ENCODE results near the gene TMEM179. TPM values are rescaled to one million over a fixed set of nuclear protein-coding genes. Genes with fewer than 3 reads are reported as not detected.

TMEM179 gene
- total RNA-seq, 3 donors from 2014 or later, result 0.64 to 8.4 (median 0.82) TPM

DNA sequence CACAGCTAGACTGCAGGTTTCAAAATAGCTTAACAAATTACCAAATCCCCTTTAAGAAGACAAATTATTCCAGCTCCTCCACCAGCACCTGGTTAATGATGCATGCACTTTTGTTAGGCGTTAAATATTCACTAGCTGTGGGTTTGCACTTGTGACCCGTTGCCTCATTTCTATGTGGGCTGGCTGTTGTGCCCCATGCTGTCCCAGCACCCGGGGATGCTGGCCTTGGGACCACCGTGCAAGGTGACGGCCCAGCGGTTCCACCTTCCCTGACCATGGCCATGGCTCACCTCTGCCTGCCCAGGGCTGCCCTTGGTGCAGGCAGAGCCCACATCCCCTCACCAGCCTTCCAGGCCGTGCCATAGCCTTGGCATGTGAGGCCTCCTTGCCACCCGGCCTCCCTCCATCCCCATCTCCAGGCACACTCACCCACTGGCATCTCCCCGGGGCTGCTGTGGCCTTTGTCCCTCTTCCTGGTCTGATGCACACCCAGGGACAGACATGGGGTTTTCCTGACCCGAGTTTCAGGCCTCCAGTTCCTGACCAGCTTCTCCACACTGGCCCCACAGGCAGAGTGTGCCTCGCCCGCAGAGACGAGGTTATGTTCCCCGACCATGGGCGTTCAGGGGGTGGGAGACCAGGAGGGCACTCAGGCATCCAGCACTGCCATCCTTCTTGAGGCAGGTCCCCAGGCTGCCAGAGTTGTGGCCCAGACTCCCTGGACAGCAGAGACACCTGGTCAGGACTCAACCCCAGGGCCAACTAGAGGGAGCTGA, 45.4 kb downstream of the TMEM179 start:
- DNase-seq (peak in 2 of 3 donors; percentile 11 to 50), ATAC-seq (no peak)
- Histone ChIP-seq H3K4me1 (ENCODE audit: low read depth) (no peaks in the 10 kb centered on the region), H3K4me3 (no peak overlapping the region), H3K36me3 (ENCODE audit: low read depth) (no peaks in the 10 kb centered on the region), H3K9me3 (no peaks in the 10 kb centered on the region)
- no peak for TF ChIP-seq CTCF (IDR thresholded peaks at IDR 0.05)
- intact Hi-C loops (cut with DNase I, micrococcal nuclease), result no loop called here

GRCh38 chr14:104558231-104559027, 46.1 kb downstream of the TMEM179 start:
- DNase-seq (peak in 2 of 3 donors; percentile 7 to 16), ATAC-seq (no peak)
- Histone ChIP-seq H3K36me3 (ENCODE audit: low read depth) (no peaks in the 10 kb centered on the region), H3K4me3 (no peak overlapping the region), H3K9me3 (no peaks in the 10 kb centered on the region), H3K4me1 (ENCODE audit: low read depth) (no peaks in the 10 kb centered on the region)
- intact Hi-C loops (cut with DNase I, micrococcal nuclease), result no loop called here
- no peak for TF ChIP-seq CTCF (IDR thresholded peaks at IDR 0.05)

DNA sequence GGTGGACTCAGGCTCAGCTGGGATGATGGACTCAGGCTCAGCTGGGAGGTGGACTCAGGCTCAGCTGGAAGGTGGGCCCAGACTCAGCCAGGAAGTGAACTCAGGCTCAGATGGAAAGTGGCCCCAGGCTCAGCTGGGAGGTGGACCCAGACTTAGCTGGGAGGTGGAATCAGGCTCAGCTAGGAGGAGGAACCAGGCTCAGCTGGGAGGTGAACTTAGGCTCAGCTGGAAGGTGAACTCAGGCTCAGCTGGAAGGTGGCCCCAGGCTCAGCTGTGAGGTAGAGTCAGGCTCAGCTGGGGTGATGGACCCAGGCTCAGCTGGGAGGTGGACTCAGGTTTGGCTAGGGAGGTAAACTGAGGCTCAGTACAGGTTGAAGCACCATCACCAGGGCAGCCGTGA, 46.8 kb downstream of the TMEM179 start:
- Histone ChIP-seq H3K36me3 (ENCODE audit: low read depth) (no peaks in the 10 kb centered on the region), H3K4me1 (ENCODE audit: low read depth) (no peaks in the 10 kb centered on the region), H3K9me3 (no peaks in the 10 kb centered on the region), H3K4me3 (no peak overlapping the region)
- TF ChIP-seq CTCF (IDR thresholded peaks at IDR 0.05), result no peak
- intact Hi-C loops (cut with DNase I, micrococcal nuclease), result no loop called here
- ATAC-seq, result no peak
- DNase-seq, result peak in 2 of 3 donors; percentile 8 to 27

DNA sequence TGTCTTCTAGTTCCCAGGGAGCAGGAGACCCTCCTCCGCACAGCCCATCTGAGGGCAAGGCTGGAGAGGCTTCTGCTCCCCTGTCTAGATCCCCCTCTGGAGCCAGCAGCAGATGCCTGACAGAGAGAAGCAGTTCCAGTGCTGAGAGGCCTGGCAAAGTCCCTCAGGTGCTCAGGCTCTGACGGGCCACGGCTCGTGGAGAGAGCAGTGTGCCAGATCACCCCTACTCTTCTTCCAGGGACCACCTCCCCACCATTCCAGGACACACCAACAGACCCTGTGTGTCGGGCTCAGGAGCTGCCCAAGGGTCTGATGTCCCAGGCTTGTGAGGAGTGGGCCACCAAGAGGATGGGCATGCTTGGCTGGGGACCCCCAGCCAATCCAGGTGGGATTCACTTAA, 47.5 kb downstream of the TMEM179 start:
- H3K4me3 ChIP-seq, result no peak overlapping the region
- no peaks in the 10 kb centered on the region for H3K4me1 ChIP-seq (ENCODE audit: low read depth)
- intact Hi-C loops (cut with DNase I, micrococcal nuclease), result no loop called here
- H3K36me3 ChIP-seq (ENCODE audit: low read depth), result no peaks in the 10 kb centered on the region
- ATAC-seq, result no peak
- no peaks in the 10 kb centered on the region for H3K9me3 ChIP-seq
- DNase-seq, result peak in 2 of 3 donors; percentile 5 to 15
- TF ChIP-seq CTCF (IDR thresholded peaks at IDR 0.05), result no peak

DNA sequence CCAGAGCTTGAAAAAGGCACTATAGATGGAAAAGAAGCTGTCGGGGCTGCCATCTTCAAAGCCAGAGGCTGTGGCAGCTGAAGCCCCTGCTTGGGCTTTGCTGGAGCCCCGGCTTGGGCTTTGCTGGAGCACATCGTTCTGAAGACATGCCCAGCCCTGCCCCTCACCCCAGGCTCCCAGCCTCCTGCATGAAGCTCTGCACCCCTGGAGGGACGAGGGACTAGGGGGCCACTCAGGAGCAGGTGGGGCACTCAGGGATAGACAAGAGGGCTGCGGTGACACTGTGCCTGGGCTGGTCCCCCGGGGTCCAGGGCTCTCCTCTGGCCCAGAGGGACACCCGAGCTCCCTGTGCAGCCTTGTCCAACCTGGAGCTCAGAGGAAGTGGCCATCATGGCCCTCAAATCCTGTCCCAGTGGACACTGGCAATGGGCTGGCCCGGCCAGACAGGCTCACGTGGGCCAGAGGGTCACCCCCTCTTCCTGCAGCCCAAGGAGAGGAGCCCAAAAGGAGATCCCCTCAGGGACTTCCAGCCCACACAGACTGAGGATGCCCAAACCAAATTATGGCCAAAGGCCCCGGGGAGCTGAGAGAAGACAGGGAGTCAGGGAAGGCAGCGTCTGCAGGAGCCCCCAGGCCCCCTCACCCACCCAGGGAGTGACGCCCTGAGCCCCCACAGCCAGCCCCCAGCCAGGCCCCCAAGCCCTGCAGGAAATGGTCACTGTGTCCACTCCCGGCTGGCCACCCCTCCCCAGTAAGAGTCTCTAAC, 48.1 kb downstream of the TMEM179 start:
- ATAC-seq (no peak), DNase-seq (peak in 2 of 3 donors; percentile 9 to 24)
- Histone ChIP-seq H3K4me1 (ENCODE audit: low read depth) (no peaks in the 10 kb centered on the region), H3K36me3 (ENCODE audit: low read depth) (no peaks in the 10 kb centered on the region), H3K4me3 (no peak overlapping the region), H3K9me3 (no peaks in the 10 kb centered on the region)
- intact Hi-C loops (cut with DNase I, micrococcal nuclease), result no loop called here
- no peak for TF ChIP-seq CTCF (IDR thresholded peaks at IDR 0.05)

Measured in mucosa of descending colon (tissue), 3 donors.